H9 (cell line): ENCODE measurements around the gene CADPS. TPM values are rescaled to one million over a fixed set of nuclear protein-coding genes. Genes with fewer than 3 reads are reported as not detected.

ENCODE experiments used
- DNase-seq: peaks from one replicate; pipeline ENCODE4 v3.0.0-alpha.2; 2017
- H2AFZ ChIP-seq: one replicate; pipeline ENCODE4 v1.6.1; 2013; ENCODE audit warnings: mild to moderate bottlenecking, low read length, control low read depth, moderate library complexity
- H2AK5ac ChIP-seq: 2 replicates; pipeline ENCODE4 v1.6.1; 2013; ENCODE audit warnings: low read length, control low read depth, mixed read lengths; ENCODE audit not compliant: insufficient read length
- H2BK120ac ChIP-seq: one replicate; pipeline ENCODE4 v1.6.1; 2013; ENCODE audit warnings: low read depth, mild to moderate bottlenecking, low read length, control low read depth, inconsistent platforms; ENCODE audit not compliant: poor library complexity, severe bottlenecking
- H2BK12ac ChIP-seq: 2 replicates; pipeline ENCODE4 v1.6.1; 2013; ENCODE audit warnings: low read length, control low read depth, mixed read lengths, low read depth; ENCODE audit not compliant: insufficient read length
- H2BK15ac ChIP-seq: 2 replicates; pipeline ENCODE4 v1.6.1; 2013; ENCODE audit warnings: low read depth, low read length, control low read depth
- H2BK20ac ChIP-seq: one replicate; pipeline ENCODE4 v1.6.1; 2013; ENCODE audit warnings: low read depth, mild to moderate bottlenecking, low read length, control low read depth, inconsistent platforms; ENCODE audit not compliant: poor library complexity, severe bottlenecking
- H2BK5ac ChIP-seq: 2 replicates; pipeline ENCODE4 v1.6.1; 2013; ENCODE audit warnings: low read length, control low read depth, mixed read lengths; ENCODE audit not compliant: insufficient read length
- H3K14ac ChIP-seq: 2 replicates; pipeline ENCODE4 v1.6.1; 2013; ENCODE audit warnings: low read length, control low read depth; ENCODE audit not compliant: insufficient read depth
- H3K18ac ChIP-seq: 2 replicates; pipeline ENCODE4 v1.6.1; 2013; ENCODE audit warnings: low read depth, mild to moderate bottlenecking, mixed read lengths, low read length, control low read depth; ENCODE audit not compliant: insufficient read length
- H3K23ac ChIP-seq: 2 replicates; pipeline ENCODE4 v1.6.1; 2013; ENCODE audit warnings: low read length, control low read depth, mixed read lengths, low read depth; ENCODE audit not compliant: insufficient read length
- H3K23me2 ChIP-seq: 2 replicates; pipeline ENCODE4 v1.6.1; 2013; ENCODE audit warnings: low read depth, mild to moderate bottlenecking, mixed read lengths, low read length, control low read depth; ENCODE audit not compliant: insufficient read length, poor library complexity, severe bottlenecking
- H3K27ac ChIP-seq: 2 replicates; pipeline ENCODE4 v1.5.1; 2013; ENCODE audit warnings: low read length, control low read depth, mixed read lengths, low read depth; ENCODE audit not compliant: insufficient read length
- H3K27me3 ChIP-seq: 2 replicates; pipeline ENCODE4 v1.6.1; 2013; ENCODE audit warnings: low read length, control low read depth, inconsistent platforms; ENCODE audit not compliant: insufficient read depth
- H3K4ac ChIP-seq: 2 replicates; pipeline ENCODE4 v1.6.1; 2013; ENCODE audit warnings: low read depth, mild to moderate bottlenecking, control low read depth, inconsistent platforms, low read length, moderate library complexity
- H3K4me1 ChIP-seq: 2 replicates; pipeline ENCODE4 v1.6.1; 2013; ENCODE audit warnings: low read length, control low read depth, inconsistent platforms; ENCODE audit not compliant: insufficient read depth
- H3K4me2 ChIP-seq: 2 replicates; pipeline ENCODE4 v1.6.1; 2013; ENCODE audit warnings: low read length, control low read depth, mixed read lengths; ENCODE audit not compliant: insufficient read length, insufficient read depth
- H3K56ac ChIP-seq: 2 replicates; pipeline ENCODE4 v1.6.1; 2013; ENCODE audit warnings: low read depth, mild to moderate bottlenecking, mixed read lengths, low read length, control low read depth; ENCODE audit not compliant: insufficient read length
- H3K79me1 ChIP-seq: 2 replicates; pipeline ENCODE4 v1.6.1; 2013; ENCODE audit warnings: low read depth, mild to moderate bottlenecking, moderate library complexity, low read length, control low read depth, inconsistent platforms; ENCODE audit not compliant: insufficient read depth, poor library complexity, severe bottlenecking
- H3K79me2 ChIP-seq: 2 replicates; pipeline ENCODE4 v1.6.1; 2013; ENCODE audit warnings: low read length, control low read depth, inconsistent platforms; ENCODE audit not compliant: insufficient read depth
- H3K9ac ChIP-seq: 2 replicates; pipeline ENCODE4 v1.6.1; 2013; ENCODE audit warnings: low read length, control low read depth, mixed read lengths; ENCODE audit not compliant: insufficient read length; ENCODE audit errors: extremely low read depth
- H3K9me3 ChIP-seq: one replicate; pipeline ENCODE4 v1.6.1; 2013; ENCODE audit warnings: low read depth, low read length, inconsistent platforms; ENCODE audit not compliant: control insufficient read depth
- H3T11ph ChIP-seq: one replicate; pipeline ENCODE4 v1.6.1; 2013; ENCODE audit warnings: mild to moderate bottlenecking, low read length, control low read depth, inconsistent platforms
- H4K20me1 ChIP-seq: one replicate; pipeline ENCODE4 v1.6.1; 2013; ENCODE audit not compliant: control insufficient read depth, insufficient read length, insufficient read depth
- H4K5ac ChIP-seq: 2 replicates; pipeline ENCODE4 v1.6.1; 2013; ENCODE audit warnings: low read depth, mild to moderate bottlenecking, mixed read lengths, low read length, control low read depth; ENCODE audit not compliant: insufficient read length
- H4K8ac ChIP-seq: replicated peaks from 2 replicates; pipeline ENCODE4 v1.6.1; 2013; ENCODE audit warnings: low read length, control low read depth, mixed read lengths, low read depth; ENCODE audit not compliant: insufficient read length
- H4K91ac ChIP-seq: 2 replicates; pipeline ENCODE4 v1.6.1; 2013; ENCODE audit warnings: low read depth, mild to moderate bottlenecking, moderate library complexity, mixed read lengths, low read length, control low read depth; ENCODE audit not compliant: insufficient read length
- H3K27ac Mint-ChIP-seq, 3 experiments: 2 replicates in 2 of 3; 3 replicates in 1 of 3; pipeline ENCODE4 v1.8.0; 2020 to 2021; ENCODE audit warnings: mixed read lengths in 3 of 3, mild to moderate bottlenecking in 1 of 3, moderate library complexity in 1 of 3
- H3K27me3 Mint-ChIP-seq: 2 replicates; pipeline ENCODE4 v1.8.0; 2021; ENCODE audit warnings: low read depth, mild to moderate bottlenecking, moderate library complexity, mixed read lengths
- H3K36me3 Mint-ChIP-seq, 3 experiments: 2 replicates in 2 of 3; 3 replicates in 1 of 3; pipeline ENCODE4 v1.8.0; 2020 to 2021; ENCODE audit warnings: low read depth in 3 of 3, mixed read lengths in 3 of 3; ENCODE audit not compliant: insufficient read depth in 1 of 3
- H3K4me1 Mint-ChIP-seq, 2 experiments: 2 replicates each; pipeline ENCODE4 v1.8.0; 2020; ENCODE audit warnings: mixed read lengths in 2 of 2
- H3K4me3 Mint-ChIP-seq, 2 experiments: 2 replicates in 1 of 2; 3 replicates in 1 of 2; pipeline ENCODE4 v1.8.0; 2020 to 2021; ENCODE audit warnings: mild to moderate bottlenecking in 2 of 2, mixed read lengths in 2 of 2, moderate library complexity in 1 of 2
- H3K9me3 Mint-ChIP-seq, 2 experiments: 2 replicates in 1 of 2; 3 replicates in 1 of 2; pipeline ENCODE4 v1.8.0; 2020; ENCODE audit warnings: mild to moderate bottlenecking in 2 of 2, mixed read lengths in 2 of 2, moderate library complexity in 1 of 2
- CTCF ChIP-seq: fragments of 200-600 bp; sonication (generic); conservative IDR thresholded peaks from 3 replicates; pipeline ENCODE4 v1.8.0; 2021; ENCODE audit warnings: antibody characterized with exemption, mild to moderate bottlenecking
- WGBS: extraction: QIAGEN DNeasy Blood & Tissue Kit; methylation state at CpG from one replicate; pipeline ENCODE4 v1.1.7; 2013; ENCODE audit warnings: missing lambda C conversion rate, low lambda C conversion rate, mixed read lengths; ENCODE audit not compliant: insufficient read length; ENCODE audit errors: extremely low coverage; 5-methylcytosine and 5-hydroxymethylcytosine counted together
- total RNA-seq: library from RNA; stranded (reverse); gene quantifications from 2 replicates; pipeline ENCODE4 v1.2.1, GENCODE V29; 2021

CADPS gene
- total RNA-seq, 1 experiment from 2014 or later: 6.6 TPM

GRCh38 chr3:62503516-62503915 lies 371.7 kb downstream of the CADPS start:
- Histone ChIP-seq H2BK20ac (no peak overlapping the region), H3K9ac (no peak overlapping the region), H2AFZ (no peak overlapping the region), H3K9me3 (no peaks in the 10 kb centered on the region), H4K91ac (no peak overlapping the region), H3K23me2 (no peaks in the 10 kb centered on the region), H4K20me1 (no peaks in the 10 kb centered on the region), H3K79me1 (no peaks in the 10 kb centered on the region), H2BK5ac (no peak overlapping the region), H3T11ph (no peak overlapping the region), H3K79me2 (no peaks in the 10 kb centered on the region), H3K14ac (no peak overlapping the region), H4K5ac (no peak overlapping the region), H2BK15ac (no peak overlapping the region), H3K27me3 (no peaks in the 10 kb centered on the region), H2BK12ac (no peak overlapping the region), H3K4me2 (no peak overlapping the region), H3K18ac (no peak overlapping the region), H2BK120ac (no peak overlapping the region), H4K8ac (no peak overlapping the region), H3K27ac (no peak overlapping the region), H3K4ac (no peak overlapping the region), H3K56ac (no peak overlapping the region), H3K23ac (no peak overlapping the region), H2AK5ac (no peak overlapping the region), H3K4me1 (no peaks in the 10 kb centered on the region)
- Mint-ChIP-seq H3K4me3 (no peak overlapping the region), H3K9me3 (no peaks in the 10 kb centered on the region), H3K27ac (no peak overlapping the region), H3K36me3 (no peaks in the 10 kb centered on the region), H3K27me3 (no peaks in the 10 kb centered on the region; the same call in 1 of the 2 replicates), H3K4me1 (peaks cover 5 to 9% of the 10 kb centered on the region in 2 experiments)
- WGBS: no CpG with 5 or more reads among the region's 2 CpGs
- TF ChIP-seq CTCF: no peak
- no peak for DNase-seq
